ENCODE measurements around the gene GOLPH3.

DNA sequence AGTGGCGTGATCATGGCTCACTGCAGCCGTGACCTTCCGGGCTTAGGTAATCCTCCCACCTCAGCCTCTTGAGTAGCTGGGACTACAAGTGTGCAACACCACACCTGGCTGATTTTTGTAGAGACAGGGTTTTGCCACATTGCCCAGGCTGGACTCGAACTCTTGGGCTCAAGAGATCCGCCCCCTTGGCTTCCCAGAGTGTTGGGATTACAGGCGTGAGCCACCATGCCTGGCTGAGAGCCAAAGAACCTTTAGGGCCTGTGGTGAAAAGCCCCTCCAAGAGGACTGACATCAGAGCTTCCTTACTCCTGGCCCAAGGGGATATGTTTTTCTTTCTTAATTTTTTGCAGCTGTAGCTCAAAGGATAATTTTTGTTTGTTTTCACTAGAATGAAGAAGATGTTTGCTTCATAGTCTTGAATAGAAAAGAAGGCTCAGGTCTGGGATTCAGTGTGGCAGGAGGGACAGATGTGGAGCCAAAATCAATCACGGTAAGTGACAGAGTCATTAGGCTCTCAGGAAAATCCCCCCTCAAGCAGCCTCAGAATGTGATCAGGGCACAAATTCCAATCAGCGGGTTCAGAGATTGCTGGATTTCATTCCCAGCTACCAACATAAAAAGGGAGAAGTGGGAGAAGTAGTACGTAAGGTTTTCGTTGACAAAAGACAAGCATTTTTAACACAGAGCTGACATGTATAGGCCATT, 77.1 kb downstream of the GOLPH3 start:
- no peak for TF ChIP-seq CTCF (IDR thresholded peaks at IDR 0.05; ENCODE audit: poor library complexity, severe bottlenecking)
- TF ChIP-seq POLR2AphosphoS5 (IDR thresholded peaks at IDR 0.05) = no peak
- no peak for TF ChIP-seq TAF1 (IDR thresholded peaks at IDR 0.05; ENCODE audit: low read depth)

Data from neural cell (in vitro differentiated cells).